ENCODE results near the gene BFSP1. TPM values are rescaled to one million over a fixed set of nuclear protein-coding genes. Genes with fewer than 3 reads are reported as not detected.
A peak's percentile ranks its signal among the peaks of the same experiment; 100 is the strongest.

Gene BFSP1
- total RNA-seq, 1 donor from 2014 or later = 0.73 TPM

DNA sequence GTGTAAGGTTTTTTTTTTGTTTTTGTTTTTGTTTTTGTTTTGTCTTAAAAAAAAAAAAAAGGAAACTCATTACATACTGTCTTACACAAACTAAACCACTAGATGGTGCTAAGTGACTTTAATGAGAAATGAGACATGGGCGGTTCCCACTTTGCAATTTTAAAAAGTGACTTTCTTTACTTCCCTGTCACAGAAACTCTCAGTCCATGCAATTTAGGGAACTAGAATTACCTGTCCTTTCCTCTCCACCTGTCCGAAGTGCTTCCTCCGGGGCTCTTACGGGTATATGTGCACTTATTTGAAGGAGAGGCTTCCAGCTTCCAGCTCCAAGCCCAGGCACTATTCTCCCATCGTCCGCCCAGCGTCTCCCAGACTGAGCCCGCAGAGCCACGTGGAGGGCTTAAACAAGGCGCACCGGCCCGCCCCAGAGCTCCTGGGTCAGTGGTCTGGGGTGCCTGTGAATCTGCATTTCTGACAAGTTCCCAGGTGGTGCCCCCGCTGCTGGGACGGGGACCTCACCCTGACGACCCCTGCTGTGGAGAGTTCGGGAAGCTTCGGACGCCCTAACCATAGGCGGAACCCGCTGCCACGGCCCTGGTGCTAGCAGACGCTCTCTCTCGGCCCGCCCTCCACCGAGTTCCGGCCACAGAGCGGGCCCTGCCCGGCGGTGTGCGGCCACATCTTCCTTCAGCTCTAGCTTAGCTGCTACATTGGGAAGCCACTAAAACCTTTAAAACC, 26.1 kb downstream of the BFSP1 start:
- ATAC-seq (ENCODE audit: poor library complexity) (peak; percentile 89), DNase-seq (peak; percentile 81)
- intact Hi-C loops (cut with DNase I) = loop anchor here (5.0 to 10.0 kb wide), 2 partner anchors 492 to 780 kb away; partner anchors contain the start of gene ZNF133

- intact Hi-C loops (cut with DNase I) = loop anchor here (10.0 kb wide), 1 partner anchor 781 kb away; the partner anchor contains the start of gene ZNF133
- ATAC-seq (ENCODE audit: poor library complexity) = peak; percentile 53
- DNase-seq = peak; percentile 44
Measured at GRCh38 chr20:17504066-17504897, 26.9 kb downstream of the BFSP1 start.

DNA sequence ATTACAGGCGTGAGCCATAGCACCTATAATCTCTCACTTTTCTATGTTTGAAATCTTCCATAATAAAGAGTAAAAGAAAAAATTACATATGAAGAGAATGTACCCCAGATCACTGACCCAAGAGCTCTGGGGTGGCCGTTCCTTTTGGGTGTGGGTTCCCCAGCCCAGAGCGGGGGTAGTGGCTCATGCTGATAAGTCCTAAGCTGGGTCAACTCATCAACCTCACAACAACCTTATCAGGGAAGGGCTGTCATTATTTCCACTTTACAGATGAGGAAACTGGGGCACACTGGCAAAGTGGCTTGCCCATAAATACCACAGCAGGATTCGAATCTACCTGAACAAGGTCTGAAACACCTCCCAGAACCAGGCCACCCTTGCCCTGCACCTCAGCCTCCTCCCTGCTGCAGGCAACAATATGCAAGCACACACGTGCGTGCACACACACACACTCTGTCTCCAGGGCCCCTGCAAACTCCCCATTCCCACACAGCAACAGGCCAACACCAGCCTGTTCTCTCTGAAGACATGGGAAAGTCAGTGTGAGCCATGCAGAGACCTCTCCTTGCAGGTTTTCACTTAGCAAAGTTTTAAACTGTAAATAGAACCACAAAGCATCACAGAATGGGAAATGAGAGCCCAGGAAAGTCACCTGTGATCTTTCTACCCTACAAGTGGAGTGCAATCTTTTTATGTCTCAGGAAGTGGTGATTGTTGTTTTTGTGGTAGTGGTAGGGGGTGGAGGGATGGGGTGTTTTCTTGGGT, 27.7 kb downstream of the BFSP1 start:
- no peak for DNase-seq
- intact Hi-C loops (cut with DNase I) = loop anchor here (10.0 kb wide), 1 partner anchor 781 kb away; the partner anchor contains the start of gene ZNF133
- no peak for ATAC-seq (ENCODE audit: poor library complexity)

- intact Hi-C loops (cut with DNase I) = loop anchor here (10.0 kb wide), 1 partner anchor 783 kb away; the partner anchor contains the start of gene ZNF133
- ATAC-seq (ENCODE audit: poor library complexity) (no peak), DNase-seq (no peak)
Measured at GRCh38 chr20:17502105-17502504, 29.1 kb downstream of the BFSP1 start.

DNA sequence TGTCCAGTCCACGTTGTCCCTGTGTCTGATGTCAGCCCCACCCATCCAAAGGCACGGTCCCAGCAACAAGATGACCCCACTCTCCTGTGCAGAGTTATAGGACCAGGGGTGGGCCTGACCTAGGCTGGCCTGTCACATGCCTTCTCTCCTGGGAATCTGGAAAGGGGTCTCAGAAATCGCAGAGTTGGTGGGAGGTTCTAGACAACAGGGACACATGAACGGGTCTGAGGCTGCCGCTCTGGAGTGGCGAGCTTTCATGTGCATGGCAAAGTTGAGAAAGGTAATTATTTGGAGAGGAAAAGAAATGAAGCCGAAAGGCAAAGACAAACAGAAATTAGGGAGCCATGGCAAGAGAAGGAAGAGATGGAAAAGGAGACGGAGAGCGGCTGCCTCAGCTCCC, 29.5 kb downstream of the BFSP1 start:
- ATAC-seq (ENCODE audit: poor library complexity) (no peak), DNase-seq (no peak)
- intact Hi-C loops (cut with DNase I) = loop anchor here (10.0 kb wide), 1 partner anchor 783 kb away; the partner anchor contains the start of gene ZNF133

DNA sequence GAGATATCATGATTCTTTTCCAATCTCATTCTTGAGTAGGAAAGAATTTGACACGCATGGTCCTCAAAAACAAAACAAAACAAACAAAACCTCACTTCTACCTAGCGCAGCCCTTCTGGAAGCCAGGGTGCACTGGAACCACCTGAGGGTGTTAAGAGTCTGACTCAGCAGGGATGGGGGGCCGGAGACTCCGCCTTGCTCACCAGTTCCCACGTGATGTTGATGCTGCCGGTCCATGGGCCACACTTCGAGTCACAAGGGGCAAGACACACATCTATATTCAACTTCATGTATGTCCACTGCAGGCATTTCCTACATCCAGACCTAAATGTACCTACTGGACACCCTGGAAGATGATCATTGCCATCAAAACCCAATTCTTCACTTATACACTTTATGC, 30.4 kb downstream of the BFSP1 start:
- intact Hi-C loops (cut with DNase I) = loop anchor here (10.0 kb wide), 1 partner anchor 784 kb away; the partner anchor contains the start of gene ZNF133
- DNase-seq (no peak), ATAC-seq (ENCODE audit: poor library complexity) (no peak)

DNA sequence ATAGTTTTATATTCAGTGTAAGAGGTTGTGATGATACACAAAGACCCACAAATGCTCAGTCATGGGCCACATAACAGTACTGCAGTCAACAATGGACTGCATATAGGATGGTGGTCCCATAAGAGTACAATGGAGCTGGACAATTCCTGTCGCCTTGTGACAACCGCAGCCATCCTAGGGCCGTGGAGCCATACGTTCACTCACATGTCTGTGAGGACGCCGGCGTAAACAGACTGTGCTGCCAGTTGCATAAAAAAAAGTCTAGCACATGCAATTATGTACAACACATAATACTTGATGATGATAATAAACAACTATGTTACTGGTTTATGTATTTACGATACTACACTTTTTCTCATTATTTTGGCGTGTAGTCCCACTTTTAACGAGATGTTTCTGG, 30.9 kb downstream of the BFSP1 start:
- ATAC-seq (ENCODE audit: poor library complexity) (no peak), DNase-seq (no peak)
- intact Hi-C loops (cut with DNase I) = loop anchor here (10.0 kb wide), 1 partner anchor 785 kb away; the partner anchor contains the start of gene ZNF133

DNA sequence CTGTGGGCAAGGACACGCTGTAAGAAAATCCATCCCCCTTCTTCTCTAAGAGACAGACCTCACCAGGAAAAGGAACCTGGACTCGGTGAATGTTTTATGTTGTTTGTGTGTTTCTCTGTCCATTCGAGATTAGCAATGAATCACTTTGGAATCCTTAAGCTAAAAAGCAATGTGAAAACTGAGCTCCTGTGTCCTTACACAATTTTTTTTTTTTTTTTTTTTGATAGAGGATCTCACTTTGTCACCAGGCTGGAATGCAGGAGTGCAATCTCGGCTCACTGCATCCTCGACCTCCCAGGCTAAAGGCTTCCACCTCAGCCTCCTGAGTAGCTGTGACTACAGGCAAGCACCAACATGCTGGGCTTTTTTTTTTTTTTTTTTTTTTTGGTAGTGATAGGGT, 32.1 kb downstream of the BFSP1 start:
- ATAC-seq (ENCODE audit: poor library complexity) (no peak), DNase-seq (no peak)
- intact Hi-C loops (cut with DNase I) = no loop called here

GRCh38 chr20:17498641-17499040, 32.5 kb downstream of the BFSP1 start:
- intact Hi-C loops (cut with DNase I) = no loop called here
- no peak for ATAC-seq (ENCODE audit: poor library complexity)

DNA sequence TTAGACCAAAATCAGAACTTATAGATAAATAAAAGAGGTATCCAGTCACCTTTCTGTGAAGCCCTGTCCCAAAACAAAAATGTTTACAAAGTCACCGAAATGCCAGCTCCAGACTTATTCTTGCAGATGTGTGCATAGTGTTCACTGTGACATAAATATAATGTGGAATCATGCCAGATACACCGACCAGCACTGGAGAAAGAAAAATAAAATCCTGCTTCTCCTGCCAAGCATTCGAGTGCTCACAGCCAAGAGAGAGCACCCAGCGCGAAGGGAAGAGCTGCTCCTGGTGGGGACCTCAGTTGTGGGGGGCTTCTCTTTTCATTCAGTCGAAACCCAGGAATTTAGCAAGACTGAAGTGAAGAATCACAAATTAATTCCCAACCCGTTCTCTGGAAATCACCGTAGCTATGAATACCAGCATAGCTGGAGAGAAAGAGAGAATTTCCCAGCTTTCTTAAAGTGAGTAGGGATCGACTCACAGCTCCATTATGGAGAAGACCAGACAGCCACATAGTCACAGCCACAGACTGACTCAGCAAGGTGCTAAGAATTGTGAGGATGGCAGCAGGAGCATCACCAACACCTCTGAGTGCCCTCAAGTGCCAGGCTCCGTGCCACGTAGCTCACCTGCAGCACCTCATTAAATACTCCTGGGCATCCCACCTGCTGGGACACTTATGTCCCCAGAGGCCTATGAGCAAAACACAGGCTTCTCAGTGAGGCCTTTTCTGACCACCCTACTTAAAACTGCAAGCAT, 33.2 kb downstream of the BFSP1 start:
- intact Hi-C loops (cut with DNase I) = no loop called here
- no peak for DNase-seq
- ATAC-seq (ENCODE audit: poor library complexity) = peak; percentile 48

More at GRCh38 chr20:17498641-17499040, 32.5 kb downstream of the BFSP1 start:
- no peak for DNase-seq

- intact Hi-C loops (cut with DNase I) = no loop called here
- no peak for ATAC-seq (ENCODE audit: poor library complexity)
- no peak for DNase-seq
Measured at GRCh38 chr20:17495826-17496225, 35.4 kb downstream of the BFSP1 start.

GRCh38 chr20:17494201-17494600, 37.0 kb downstream of the BFSP1 start:
- intact Hi-C loops (cut with DNase I) = no loop called here
- DNase-seq (no peak), ATAC-seq (ENCODE audit: poor library complexity) (no peak)

- intact Hi-C loops (cut with DNase I) = no loop called here
- DNase-seq (no peak), ATAC-seq (ENCODE audit: poor library complexity) (no peak)
Measured at GRCh38 chr20:17493173-17493572, 38.0 kb downstream of the BFSP1 start.

DNA sequence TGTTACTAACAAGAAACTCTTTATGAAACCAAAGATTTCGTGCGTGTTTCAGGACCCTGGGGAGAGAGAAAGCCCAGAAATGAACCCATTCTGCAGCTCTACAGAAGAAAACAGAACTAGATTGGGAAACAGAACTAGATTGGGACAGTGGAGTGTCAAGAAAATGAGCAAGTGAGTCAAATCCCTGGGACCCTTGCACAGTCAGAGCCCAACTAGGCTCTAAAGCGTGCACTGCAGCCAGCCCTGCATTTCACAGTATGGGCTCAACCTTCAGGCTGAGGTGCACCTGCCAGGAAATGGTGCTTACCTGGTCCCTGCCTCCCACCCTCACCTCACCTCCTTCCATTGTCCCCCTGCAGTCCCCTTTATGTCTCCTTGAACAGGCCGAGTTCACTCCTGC, 39.7 kb downstream of the BFSP1 start:
- ATAC-seq (ENCODE audit: poor library complexity) (no peak), DNase-seq (no peak)
- intact Hi-C loops (cut with DNase I) = no loop called here

DNA sequence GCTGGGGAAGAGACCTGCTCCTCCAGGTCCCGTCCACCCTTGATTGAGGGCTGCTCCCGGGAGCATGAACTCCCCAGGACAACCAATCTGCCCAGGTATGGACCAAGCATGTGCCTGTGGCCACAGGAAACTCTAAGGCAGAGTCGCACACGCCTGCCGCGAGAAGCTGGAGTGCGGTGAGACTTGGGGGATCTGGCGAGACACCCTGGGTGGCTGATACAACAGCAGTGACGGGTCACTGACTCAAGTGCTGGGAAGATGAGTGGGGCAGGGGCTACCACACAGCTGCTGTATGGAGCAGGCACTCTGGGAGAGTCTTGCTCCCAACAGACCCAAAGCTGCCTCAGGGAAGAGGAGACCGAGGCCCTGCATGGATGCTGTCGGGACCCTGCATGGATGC, 40.1 kb downstream of the BFSP1 start:
- no peak for DNase-seq
- no peak for ATAC-seq (ENCODE audit: poor library complexity)
- intact Hi-C loops (cut with DNase I) = no loop called here

- ATAC-seq (ENCODE audit: poor library complexity) (no peak), DNase-seq (no peak)
- intact Hi-C loops (cut with DNase I) = no loop called here
Measured at GRCh38 chr20:17490501-17490900, 40.7 kb downstream of the BFSP1 start.

DNA sequence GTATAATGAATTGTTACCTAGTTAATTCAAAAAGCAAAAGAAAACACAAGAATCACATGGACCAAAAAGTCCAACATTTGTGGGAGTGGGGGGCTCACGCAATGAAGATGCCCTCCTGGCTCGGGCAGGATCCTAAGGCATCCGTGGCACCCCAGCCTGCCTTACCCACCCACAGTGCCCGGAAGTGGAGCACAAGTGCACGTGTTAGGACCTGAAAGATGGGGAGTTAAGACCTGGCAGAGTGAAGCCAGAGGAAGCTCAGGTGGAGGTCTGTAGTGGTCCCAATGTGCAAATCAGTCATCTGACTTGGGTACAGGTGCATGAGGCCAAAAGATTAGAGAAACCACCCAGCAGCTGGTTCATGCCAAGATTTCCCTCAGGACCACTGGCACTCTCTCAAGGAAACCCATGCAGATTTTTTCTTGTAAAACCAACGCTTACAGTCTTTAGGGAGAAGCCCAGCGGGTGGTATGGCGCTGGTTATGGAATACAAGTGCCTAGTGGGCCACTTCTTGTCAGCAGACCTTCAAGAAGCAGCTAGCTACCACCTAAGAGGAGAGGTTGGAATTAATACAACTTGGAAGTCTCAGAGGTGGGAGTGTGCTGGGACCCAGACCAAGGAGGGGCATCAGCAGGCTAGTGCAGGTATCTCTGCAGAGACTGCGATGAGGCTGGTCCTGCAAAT, 42.1 kb downstream of the BFSP1 start:
- no peak for DNase-seq
- ATAC-seq (ENCODE audit: poor library complexity) = no peak
- intact Hi-C loops (cut with DNase I) = no loop called here

GRCh38 chr20:17485017-17485416, 46.2 kb downstream of the BFSP1 start:
- intact Hi-C loops (cut with DNase I) = no loop called here
- no peak for DNase-seq
- no peak for ATAC-seq (ENCODE audit: poor library complexity)
